Fibroblast of skin of right biceps (primary cell): Measurements from ENCODE around the gene PACSIN2.
A peak's percentile ranks its signal among the peaks of the same experiment; 100 is the strongest.
"Not testable (repeated sequence)": the region's sequence is repeated elsewhere in the genome, so short reads cannot be mapped to it uniquely, and the experiment has no call there.

Experiments
- DNase-seq: peaks from one replicate; pipeline ENCODE4 v3.0.0-alpha.2; 2013

Gene PACSIN2, protein sequence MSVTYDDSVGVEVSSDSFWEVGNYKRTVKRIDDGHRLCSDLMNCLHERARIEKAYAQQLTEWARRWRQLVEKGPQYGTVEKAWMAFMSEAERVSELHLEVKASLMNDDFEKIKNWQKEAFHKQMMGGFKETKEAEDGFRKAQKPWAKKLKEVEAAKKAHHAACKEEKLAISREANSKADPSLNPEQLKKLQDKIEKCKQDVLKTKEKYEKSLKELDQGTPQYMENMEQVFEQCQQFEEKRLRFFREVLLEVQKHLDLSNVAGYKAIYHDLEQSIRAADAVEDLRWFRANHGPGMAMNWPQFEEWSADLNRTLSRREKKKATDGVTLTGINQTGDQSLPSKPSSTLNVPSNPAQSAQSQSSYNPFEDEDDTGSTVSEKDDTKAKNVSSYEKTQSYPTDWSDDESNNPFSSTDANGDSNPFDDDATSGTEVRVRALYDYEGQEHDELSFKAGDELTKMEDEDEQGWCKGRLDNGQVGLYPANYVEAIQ

GRCh38 chr22:43014869-43015676 lies at the start of gene PACSIN2:
PACSIN2 (minus strand) TSS chr22:43015149; CDS start chr22:42912080, 103,069 bp downstream.
- DNase-seq: peak; percentile 99

DNA sequence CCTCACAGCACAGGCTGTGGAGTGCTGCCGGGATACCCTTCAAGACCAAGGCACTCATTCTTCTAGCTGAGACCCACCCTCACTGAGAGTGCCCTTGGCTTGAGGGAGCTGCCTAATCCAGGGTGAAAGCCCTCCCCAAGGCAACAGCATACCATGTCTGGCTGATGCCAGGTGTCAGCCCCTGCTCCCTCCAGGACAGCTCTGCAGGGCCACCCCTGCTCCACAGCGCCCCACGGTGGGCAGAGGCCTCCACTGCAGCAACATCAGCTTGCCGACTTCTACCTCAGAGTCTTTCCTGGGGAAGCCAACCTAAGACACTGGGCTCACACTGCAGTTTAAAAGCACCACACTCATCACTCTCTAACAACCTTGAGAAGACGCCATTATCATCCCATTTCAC lies 45.2 kb upstream of the PACSIN2 start:
- no peak for DNase-seq

- no peak for DNase-seq
Observed at GRCh38 chr22:43057641-43058040, 42.7 kb upstream of the PACSIN2 start.

GRCh38 chr22:43053176-43053575 lies 38.2 kb upstream of the PACSIN2 start:
- DNase-seq: no peak

- no peak for DNase-seq
Observed at GRCh38 chr22:43050995-43051394, 36.0 kb upstream of the PACSIN2 start.

GRCh38 chr22:43047605-43048004 lies 32.7 kb upstream of the PACSIN2 start:
- no peak for DNase-seq

DNA sequence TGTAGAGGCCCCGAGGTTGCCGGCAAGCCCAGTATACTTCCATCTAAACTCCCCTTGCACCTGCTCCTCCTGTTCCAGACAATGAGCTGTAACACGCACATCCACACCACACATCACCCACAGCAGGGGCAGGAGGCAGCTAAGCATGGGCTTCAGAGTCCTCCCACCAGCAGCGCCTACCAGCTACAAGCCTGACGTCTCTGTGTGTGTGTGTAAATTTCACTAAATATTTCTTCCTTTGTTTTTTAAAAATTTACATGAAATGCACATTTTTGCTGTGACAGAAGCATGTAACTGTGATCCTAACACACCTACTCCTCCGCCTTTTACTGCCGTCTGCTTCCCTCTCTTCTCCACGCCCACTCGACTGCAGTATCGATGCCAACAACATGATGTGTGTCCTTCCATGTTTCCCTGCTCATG lies 29.4 kb upstream of the PACSIN2 start:
- DNase-seq: no peak

DNA sequence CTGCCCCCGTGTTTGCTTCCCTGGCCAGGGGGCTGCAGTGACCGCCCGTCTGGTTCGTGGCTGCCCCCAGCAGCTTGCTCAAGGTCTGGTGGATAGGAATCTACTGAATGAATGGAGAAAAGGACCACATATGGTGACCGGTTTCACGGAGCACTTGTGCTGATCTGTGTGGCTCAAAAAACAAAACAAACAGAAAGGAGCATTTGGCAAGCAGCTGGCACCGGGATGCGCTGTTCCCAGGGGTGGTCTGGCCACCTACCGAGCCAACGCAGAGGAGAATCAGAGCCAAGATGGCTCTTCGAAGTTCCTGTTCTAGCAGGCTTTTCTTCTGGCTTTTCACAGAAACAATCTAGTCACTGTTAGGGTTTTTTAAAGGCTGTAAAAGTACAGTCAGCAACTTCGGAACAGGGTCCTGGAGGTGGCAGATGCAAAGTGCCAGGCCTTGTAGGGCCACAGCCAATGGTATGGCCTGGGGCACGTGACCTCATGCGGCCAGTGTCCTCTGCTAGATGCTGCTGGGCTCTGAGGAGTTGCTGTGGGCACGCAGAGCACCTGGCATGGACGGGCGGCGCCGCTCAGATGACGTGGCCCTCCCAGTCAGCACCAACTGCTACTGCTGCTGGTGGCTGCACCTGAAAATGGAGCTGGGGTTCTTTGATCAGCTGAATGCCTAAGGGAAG lies 27.3 kb upstream of the PACSIN2 start:
- peak; percentile 24 for DNase-seq

DNA sequence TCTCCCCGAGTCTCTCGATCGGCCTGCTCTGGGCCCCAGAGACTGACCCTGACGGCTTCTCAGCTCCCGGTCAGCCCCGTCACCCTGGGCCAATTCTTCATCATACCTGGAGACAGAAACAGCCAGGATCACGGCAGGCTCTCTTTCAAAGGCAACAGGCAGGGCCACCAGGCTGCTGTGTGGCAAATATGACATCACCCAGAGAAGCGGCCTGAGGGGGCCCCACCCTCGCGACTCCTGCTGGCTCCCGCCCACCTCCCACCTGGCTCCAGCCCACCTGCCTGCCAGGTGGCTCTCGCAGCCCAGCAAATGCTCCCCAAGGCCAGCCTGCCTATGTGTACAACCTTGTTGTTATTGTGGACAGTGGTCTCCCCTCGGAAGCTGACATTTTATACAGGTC lies 24.9 kb upstream of the PACSIN2 start:
- DNase-seq: no peak

DNA sequence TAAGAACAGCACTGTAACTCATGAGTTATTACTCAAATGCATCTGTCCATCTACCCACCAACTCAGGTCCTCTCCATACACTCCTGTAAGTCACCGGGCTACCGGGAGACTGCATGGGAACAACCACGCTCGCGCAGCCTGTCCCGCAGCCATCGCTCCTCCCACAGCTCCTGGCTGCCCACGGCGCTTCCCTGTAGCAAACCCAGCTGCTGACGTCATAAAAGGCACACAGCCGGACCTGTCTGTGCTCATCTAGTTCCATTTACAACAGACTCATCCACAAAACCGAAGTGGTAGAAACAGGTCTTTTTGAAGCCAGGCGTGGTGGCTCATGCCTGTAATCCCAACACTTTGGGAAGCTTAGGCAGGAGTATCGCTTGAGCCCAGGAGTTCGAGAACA lies 23.4 kb upstream of the PACSIN2 start:
- no peak for DNase-seq

- peak; percentile 79 for DNase-seq
Observed at GRCh38 chr22:43036282-43036829, 21.4 kb upstream of the PACSIN2 start.

- DNase-seq: no peak
Observed at GRCh38 chr22:43035250-43035649, 20.3 kb upstream of the PACSIN2 start.

GRCh38 chr22:43031617-43032016 lies 16.7 kb upstream of the PACSIN2 start:
- DNase-seq: no peak

DNA sequence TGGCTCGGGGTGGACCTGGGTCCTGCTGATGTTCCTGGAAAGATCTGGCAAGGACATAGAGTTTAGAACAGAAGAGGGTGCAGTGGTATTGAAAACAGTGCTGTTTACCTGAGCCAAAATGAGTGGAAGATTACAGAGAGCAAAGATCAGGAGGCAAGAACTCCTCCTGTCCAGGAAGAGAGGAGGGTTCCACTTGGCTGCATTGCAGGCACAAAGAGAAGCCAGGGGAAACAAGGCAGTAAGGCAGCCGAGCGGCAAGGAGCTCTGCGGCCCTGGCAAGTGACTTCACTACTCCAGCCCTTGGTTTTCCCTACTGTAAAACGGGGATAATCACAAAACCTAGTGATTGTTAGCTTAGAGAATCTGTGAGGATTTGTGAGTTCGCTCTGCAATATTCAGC lies 3.7 kb upstream of the PACSIN2 start:
- no peak for DNase-seq

DNA sequence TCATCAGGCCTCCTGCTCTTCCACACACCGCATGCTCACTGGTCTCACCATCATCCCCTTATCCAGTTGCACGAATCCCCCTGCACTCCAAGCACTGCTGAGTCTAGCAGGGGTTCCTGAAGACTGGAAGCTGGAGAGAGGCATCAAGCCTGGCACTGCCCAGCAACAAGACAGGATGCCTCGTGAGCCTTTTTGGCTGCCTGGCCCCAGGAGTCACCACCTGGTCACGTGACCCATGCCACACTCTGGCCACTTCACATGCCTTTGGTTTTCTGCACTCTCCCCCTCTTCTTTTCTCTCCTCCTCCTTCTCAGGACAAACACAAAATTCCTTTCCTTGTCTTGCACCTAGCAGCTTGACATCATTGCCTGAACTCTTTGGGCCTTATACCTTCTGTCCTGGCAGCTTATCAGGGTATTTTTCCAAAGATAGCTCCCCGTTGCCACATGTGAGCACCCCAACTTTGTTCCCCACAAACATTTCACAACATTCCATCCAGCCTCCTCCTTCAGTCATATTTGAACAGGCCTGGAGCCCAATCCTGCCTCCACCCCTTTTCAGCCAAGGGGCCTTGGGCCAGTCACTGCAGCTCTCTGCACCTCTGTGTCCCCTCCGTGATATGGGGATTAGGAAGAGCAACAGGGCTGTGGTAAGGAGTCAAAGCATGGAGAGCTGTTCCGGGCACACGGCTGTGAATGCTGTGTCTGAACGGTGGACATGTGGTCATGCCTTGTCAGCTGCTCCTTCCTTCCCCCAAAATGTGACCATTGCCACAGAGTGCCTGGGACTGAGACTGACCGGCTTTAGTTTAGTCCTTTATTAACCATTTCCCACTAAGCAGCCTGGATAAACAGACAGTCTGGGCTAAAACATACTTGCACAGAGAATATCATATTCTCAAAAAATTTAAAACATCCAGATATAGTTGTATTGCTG lies 2.8 kb upstream of the PACSIN2 start:
- DNase-seq: no peak

- not testable (repeated sequence) for DNase-seq
Observed at GRCh38 chr22:43016150-43016549, 1.2 kb upstream of the PACSIN2 start.

- DNase-seq: no peak
Observed at GRCh38 chr22:43015677-43016042, 711 bp upstream of the PACSIN2 start.

GRCh38 chr22:43014316-43014868 lies 557 bp downstream of the PACSIN2 start:
- peak; percentile 45 for DNase-seq

- DNase-seq: no peak
Observed at GRCh38 chr22:43013355-43014315, 1.3 kb downstream of the PACSIN2 start.

- DNase-seq: peak; percentile 52
Observed at GRCh38 chr22:43012390-43012789, 2.6 kb downstream of the PACSIN2 start.
